G401 (cell line): ENCODE data around the gene SLC25A34. TPM values are rescaled to one million over a fixed set of nuclear protein-coding genes. Genes with fewer than 3 reads are reported as not detected.

Experiments used
- DNase-seq: peaks from one replicate; pipeline ENCODE4 v3.0.0-alpha.2; 2015; ENCODE audit warnings: low spot score
- in situ Hi-C: cut with HindIII; loops from 2 replicates; pipeline ENCODE4 v1.10.0; 2016; ENCODE audit warnings: low sequenced_read_pairs, mixed read lengths
- total RNA-seq: library from RNA; depleted of rRNA; stranded (reverse); fragments of >200 nt; shearing (Covaris generic); gene quantifications from 2 replicates; pipeline ENCODE4 v1.2.3, GENCODE V29; 2014

The SLC25A34 gene
- total RNA-seq, 1 experiment from 2014 or later, result 0.75 TPM

DNA sequence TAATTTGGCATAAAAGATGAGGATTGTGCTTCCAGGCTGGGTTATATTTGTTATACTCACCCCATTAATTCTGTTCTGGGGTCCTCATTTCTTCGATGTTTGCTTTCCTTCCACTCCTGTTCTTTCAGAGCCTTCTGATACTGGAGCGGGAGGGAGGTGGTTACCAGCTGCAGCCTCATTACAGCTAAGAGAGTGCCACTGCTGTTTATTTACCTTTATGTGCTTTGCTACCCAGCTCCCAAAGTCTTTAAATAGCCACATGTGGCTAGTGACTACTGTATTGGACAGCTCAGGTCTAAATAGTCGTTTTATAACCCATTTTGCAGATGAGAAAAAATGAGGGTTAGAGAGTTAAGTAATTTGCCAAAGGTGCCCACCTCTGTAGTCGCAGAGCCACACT, 26.8 kb upstream of the SLC25A34 start:
- in situ Hi-C loops, result no loop called here

DNA sequence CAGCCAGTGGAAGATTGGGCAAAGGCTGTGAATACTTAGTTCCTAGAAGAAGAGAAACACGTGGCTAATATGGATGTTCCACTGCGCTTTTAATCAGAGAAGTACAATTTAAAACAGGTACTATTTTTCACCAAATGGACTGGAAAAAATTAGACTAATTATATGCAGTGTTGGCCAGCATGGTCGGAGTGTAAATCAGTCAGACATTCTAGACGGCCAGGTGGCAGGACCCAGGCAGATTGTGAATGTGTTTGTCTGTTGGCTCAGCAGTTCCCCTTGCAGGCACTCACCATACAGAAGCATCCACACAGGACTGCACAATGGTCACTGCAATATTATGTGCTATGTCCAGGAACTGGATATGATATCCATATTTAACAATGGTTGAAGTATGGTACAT, 23.9 kb upstream of the SLC25A34 start:
- DNase-seq, result peak; percentile 76
- in situ Hi-C loops, result no loop called here

More for the DNA sequence above, 26.8 kb upstream of the SLC25A34 start:
- no peak for DNase-seq

DNA sequence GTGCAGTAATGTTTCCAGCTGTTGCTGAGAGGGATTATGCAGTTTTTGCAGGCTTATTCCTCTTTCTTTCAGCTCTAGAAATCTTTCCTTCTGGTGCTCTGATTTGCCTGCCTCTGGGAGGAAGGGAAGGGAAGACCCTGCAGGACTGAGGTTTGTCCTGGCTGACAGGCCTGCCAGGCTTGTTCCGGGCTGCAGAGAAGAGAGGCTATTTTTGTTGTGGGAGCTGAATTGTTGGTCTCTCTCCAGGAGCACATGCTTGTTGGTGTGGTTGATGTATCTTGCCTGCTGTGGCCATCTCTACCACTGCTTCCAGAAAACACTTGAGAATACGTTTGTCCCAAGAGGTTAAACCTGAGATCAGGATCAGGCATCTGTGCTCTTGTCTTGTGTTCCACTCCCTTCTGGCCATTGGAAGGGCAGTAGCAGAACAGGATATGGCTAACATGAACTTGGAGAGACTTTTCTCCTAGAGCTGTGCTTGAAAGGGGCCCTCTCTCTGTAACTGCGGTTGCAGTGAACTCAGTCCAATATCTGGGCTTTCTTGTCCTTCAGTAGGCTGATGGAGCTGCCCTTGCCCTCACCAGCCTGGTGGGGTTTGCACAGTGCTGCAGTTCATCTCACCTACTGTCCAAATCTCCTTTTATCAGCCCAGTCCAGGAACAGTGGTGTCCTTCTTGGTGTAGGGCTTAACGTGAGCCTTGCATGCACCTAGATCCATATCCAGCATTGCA, 21.5 kb upstream of the SLC25A34 start:
- in situ Hi-C loops, result no loop called here
- DNase-seq, result peak; percentile 83

DNA sequence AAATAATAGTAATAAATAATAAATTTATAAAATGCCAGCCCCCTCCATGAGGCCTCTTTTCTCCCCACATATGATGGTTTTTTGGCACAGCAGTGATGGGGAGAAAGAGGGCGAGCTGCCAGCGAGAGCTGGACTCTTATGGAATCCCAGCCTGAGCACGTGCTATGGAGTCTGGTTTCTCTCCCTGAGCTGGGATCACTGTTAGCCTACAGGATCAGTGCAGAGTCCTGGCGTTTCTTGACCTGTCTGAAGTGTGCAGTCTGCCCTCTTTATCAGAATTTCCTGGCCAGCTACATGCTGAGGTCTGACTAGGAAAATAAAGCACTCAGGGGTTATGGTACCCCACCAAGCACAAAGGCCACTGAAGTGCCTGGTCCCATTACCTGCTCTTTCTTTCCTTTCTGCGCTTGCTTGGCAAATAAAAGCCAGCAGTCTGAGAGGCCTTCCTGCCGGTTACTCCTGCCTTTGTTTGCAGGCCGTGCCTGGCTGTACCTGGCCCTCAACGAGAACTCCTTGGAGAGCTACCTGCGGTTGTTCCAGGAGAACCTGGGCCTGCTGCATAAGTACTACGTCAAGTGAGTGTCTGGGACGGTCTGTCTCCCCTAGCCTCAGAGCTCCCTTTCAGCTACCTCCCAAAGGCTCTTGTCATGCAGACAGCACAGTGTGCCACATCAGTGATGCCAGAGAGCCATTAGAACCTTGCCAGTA, 18.5 kb upstream of the SLC25A34 start:
- in situ Hi-C loops, result no loop called here
- no peak for DNase-seq

DNA sequence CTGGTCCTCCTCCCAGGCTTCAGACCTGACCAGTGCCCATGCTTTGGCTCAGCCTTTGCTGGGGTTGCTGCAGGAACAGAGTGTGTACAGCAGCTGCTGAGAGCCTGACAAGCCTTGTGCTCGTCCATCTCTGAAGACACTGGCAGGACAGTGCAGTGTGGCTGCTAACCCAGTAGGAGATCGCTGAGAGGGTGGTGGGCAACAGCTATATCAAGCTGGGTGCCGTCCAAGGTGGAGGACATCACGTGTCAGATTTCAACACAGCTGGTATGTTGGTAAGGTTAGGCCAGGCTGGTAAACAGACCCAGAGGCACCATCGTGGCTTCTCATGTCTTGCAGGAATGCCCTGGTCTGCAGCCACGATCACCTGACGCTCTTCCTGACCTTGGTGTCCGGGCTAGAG, 17.9 kb upstream of the SLC25A34 start:
- no peak for DNase-seq
- in situ Hi-C loops, result no loop called here

DNA sequence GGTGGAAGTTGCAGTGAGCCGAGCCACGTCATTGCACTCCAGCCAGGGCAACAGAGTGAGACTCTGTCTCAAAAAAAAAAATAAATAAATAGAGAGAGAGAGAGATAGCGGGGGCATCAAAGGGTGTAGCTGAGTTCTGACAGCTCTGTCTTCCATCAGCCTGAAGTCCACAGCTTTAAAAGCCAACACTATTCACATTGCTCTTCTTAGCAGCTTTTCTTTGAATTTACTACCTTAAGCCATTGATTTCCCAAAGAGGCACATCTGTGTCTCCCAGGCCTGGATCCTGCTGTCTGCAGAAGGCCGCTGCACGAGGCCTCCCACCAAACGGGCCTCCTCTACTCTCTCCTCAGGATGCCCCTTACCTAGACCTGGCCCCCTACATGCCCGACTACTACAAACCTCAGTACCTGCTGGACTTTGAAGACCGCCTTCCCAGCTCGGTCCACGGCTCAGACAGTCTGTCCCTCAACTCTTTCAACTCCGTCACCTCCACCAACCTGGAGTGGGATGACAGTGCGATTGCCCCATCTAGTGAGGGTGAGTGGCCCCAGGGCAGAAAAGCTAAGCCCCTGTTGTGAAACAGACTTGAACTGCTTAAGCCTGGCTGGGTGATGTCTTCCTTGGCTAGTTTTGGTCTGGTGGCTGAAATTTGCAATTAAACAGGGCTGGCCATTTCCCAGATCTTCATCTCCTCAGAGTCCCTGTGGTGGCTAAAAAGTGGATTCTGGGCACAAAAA, 16.5 kb upstream of the SLC25A34 start:
- DNase-seq, result no peak
- in situ Hi-C loops, result no loop called here

DNA sequence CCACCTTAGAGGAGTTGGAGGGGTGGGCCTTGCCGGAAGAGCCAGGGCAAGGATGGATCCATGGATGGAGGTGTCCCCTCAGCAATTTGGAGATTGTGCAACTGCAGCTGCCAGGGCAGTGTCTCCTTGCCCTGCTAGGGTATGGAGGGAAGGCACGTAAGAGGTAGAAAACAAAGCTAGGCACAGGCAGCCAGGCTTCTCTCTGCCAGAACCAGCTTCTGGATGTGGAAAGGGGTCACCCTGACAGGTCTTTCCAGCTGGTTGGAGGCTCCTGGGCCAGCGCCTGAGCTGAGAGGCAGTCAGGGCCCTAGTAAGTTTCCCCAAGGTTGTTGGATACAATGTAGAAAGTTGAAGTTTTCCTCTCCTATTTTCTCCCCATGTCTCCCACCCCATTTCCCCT, 15.2 kb upstream of the SLC25A34 start:
- DNase-seq, result no peak
- in situ Hi-C loops, result no loop called here

DNA sequence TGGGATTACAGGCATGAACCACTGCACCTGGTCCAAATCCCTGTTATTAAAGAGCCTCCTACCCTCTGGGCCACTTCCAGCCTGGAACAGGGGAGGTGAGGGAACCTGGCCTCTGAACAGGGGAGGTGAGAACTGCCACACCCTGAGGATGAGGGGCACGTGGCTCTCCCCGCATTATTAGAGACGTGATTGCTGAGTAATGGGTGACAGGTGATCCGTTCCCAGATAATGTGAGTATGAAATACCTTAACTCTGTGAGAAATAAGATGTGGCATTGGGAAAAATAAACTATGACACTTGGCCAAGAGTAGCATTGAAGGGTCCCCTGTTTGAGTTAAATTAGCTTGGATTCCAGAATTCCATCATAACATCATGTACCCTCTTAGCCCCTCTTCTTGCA, 13.6 kb upstream of the SLC25A34 start:
- no peak for DNase-seq
- in situ Hi-C loops, result no loop called here

DNA sequence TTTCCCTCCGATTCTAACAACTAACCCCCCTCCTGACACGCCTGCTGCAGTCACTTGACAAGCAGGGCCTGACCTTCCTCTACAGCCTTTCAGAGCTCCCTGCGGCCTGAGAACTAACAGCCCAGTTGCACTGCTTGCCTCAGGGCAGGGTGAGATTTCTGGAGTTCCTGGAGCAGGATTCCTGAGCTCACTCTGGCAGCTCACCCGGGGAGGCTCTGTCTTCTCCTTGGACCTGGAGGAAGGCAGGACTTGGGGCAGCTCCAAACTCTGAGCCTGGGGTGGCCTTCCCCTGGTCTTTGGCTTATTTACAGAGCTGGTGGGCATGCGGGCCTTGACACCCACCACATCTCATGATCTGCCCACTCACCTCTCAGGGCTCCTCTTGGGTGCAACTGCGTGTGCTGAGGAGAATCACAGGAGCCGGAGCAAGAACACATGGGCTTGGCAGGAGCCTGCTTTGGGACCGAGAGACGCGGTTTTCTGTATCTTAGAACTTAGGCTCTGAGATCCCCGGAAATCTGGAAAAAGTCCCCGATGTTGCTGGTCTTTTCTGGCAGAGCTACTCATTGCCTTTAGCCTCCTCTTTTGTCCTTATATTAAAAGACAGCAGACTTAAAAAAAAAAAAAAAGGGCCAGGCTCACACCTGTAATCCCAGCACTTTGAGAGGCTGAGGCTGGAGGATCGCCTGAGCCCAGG, 13.1 kb upstream of the SLC25A34 start:
- in situ Hi-C loops, result no loop called here
- no peak for DNase-seq

DNA sequence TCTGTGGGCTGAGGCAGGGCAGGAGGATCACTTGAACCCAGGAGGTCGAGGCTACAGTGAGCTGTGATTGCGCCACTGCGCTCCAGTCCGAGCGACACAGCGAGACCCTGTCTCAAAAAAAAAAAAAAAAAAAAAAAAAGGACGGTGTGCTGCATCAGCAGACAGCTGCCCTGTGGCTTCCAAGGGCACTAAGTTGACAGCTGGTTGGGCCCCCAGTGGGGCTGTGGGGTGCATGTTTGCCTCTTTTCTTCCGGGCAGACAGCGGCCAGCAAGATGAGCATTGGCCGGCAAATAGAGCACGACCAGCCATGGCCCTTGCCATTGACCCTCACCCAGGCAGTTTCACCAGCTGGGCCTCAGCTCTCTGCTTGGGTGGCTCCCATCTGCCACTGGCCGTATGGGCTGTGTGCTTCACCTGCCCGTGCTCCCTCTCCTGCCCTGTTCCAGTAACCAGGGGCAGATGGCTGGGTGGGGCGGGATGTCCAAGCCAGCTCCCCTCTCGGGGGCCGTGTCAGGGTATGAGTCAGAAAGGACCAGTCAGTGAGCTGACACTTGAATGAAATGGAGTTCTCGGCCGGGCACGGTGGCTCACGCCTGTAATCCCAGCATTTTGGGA, 12.3 kb upstream of the SLC25A34 start:
- in situ Hi-C loops, result no loop called here
- peak; percentile 62 for DNase-seq

DNA sequence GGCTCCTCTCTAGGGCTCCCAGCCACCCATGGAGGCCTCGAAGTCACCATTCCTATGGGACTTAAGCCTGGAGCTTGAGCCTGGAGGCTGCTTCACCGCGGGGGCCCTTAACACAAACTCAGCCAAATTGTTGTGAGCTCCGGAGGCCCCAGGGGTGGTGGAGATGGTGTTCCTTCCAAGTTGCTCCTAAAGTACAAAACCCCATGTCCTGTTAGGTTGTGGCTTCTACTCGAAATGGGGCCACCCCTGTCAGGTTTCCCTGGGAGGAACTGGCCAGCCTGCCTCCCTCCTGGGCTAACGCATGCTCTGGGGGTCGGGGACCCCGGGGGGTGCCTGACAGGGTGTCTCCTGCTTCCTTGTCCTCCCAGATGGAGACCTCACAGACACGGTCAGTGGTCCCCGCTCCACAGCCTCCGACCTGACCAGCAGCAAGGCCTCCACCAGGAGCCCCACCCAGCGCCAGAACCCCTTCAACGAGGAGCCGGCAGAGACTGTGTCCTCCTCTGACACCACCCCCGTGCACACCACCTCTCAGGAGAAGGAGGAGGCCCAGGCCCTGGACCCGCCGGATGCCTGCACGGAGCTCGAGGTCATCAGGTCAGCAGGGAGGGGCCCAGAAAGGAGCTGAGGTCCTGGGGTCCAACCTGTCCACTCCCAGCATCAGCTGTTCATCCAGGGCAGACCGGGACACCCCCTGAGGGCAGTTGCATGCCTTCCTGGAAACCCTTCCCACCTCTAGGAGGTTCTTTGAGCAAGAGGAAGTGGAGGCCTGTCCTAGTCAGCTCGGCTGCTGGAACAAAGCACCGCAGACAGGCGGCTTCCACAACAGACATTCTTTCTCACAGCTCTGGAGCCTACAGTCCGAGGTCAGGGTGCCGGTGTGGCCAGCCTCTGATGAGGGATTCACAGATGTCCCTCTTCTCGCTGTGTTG, 10.8 kb upstream of the SLC25A34 start:
- in situ Hi-C loops, result loop anchor here (25.0 kb wide), 1 partner anchor 138 kb away; the partner anchor contains the start of gene AGMAT
- no peak for DNase-seq

DNA sequence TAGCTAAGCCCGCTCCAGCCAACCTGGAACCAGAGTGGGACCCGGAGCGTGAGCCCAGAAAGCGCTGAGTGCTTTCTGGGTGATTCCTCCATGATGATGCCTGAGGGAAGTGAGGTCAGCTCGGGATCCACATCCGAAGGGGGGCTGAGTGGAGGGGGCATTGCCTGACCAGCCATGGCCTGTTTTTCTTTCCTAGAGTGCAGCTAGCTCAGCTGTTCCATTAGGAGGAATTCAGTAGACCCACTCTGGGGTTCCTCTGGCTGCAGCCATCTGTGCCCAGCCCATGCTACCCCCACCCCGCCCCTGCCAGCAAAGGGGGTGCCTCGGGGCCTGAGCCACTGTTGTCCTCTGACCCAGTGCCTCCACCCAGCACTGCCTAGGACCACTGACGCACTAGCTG, 9.6 kb upstream of the SLC25A34 start:
- DNase-seq, result no peak
- in situ Hi-C loops, result loop anchor here (25.0 kb wide), 1 partner anchor 139 kb away; the partner anchor contains the start of gene AGMAT

DNA sequence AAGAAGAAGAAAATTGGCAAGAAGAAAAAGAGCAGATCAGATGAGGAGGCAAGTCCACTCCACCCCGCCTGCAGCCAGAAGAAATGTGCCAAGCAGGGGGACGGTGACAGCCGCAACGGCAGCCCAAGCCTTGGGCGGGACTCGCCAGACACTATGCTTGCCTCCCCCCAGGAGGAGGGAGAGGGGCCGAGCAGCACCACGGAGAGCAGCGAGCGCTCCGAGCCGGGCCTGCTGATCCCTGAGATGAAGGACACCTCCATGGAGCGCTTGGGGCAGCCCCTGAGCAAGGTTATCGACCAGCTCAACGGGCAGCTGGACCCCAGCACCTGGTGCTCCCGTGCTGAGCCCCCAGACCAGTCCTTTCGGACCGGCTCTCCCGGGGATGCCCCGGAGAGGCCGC, 9.0 kb upstream of the SLC25A34 start:
- no peak for DNase-seq
- in situ Hi-C loops, result loop anchor here (25.0 kb wide), 1 partner anchor 140 kb away; the partner anchor contains the start of gene AGMAT

DNA sequence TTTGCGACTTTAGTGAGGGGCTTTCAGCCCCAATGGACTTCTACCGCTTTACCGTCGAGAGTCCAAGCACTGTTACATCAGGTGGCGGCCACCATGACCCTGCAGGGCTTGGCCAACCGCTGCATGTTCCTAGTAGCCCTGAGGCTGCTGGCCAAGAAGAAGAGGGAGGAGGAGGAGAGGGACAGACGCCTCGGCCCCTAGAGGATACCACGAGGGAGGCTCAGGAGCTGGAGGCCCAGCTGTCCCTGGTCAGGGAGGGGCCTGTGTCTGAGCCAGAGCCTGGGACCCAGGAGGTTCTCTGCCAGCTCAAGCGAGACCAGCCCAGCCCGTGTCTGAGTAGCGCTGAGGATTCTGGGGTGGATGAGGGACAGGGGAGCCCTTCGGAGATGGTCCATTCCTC, 8.6 kb upstream of the SLC25A34 start:
- no peak for DNase-seq
- in situ Hi-C loops, result loop anchor here (25.0 kb wide), 1 partner anchor 140 kb away; the partner anchor contains the start of gene AGMAT

DNA sequence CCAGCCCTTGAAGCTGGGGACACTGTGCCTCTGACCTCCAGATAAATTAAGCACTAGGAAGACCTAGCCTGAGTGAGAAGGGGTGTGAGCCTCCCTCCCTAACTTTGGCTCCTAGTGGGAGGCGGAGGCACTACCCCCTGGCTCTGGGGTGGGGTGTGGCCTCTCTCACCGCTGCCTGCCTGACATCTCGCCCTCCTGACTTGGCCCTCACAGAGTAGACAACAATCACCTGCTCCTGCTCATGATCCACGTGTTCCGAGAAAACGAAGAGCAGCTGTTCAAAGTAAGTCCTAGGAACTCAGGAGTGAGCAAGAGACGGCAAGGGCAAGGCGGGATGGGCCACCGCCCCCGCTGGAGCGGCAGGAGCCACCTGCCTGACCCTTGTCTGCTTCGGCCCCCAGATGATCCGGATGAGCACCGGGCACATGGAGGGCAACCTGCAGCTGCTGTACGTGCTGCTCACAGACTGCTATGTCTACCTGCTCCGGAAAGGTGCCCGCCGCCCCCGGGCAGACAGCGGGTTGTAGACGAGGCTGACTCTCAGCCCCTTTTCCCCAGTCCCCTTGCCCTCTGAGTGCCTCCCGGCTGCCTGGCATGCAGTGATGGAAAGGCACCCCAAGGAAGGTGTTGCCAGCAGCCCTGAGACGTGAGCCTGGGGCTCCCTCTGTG, 8.1 kb upstream of the SLC25A34 start:
- no peak for DNase-seq
- in situ Hi-C loops, result loop anchor here (25.0 kb wide), 1 partner anchor 141 kb away; the partner anchor contains the start of gene AGMAT

DNA sequence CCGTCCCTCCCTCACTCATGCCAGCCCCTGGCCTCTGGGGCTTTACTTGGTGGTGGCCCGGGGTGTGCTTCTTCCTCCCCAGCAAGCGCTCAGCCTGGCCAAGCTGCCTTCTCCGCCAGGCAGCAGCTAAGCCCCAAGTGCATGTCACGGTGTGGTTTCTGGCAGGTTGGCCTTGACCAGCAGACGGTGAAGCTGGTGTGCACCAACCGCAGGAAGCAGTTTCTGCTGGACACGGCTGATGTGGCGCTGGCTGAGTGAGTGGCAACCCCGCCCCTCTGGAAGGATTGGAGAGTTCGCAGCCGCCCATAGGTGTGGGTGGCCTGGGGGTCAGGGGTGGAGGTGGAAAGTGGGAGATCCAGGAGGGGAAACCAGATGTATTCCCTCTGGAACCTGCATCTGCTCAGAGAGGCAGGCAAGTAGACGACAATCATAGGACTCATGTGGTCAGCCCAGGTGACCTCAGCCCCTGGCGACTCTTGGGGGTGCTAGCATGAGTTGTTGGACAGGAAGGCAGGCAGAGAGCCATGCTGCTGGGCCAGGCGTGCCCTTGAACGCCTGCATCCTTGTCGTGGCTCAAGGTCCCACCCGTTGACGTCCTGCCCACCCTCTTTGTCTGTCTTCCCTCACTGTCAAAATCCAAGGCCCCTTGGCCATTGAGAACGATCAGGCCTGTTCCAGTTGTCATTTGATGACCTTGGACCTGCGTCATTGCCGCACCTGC, 7.0 kb upstream of the SLC25A34 start:
- in situ Hi-C loops, result loop anchor here (25.0 kb wide), 1 partner anchor 142 kb away; the partner anchor contains the start of gene AGMAT
- DNase-seq, result no peak

DNA sequence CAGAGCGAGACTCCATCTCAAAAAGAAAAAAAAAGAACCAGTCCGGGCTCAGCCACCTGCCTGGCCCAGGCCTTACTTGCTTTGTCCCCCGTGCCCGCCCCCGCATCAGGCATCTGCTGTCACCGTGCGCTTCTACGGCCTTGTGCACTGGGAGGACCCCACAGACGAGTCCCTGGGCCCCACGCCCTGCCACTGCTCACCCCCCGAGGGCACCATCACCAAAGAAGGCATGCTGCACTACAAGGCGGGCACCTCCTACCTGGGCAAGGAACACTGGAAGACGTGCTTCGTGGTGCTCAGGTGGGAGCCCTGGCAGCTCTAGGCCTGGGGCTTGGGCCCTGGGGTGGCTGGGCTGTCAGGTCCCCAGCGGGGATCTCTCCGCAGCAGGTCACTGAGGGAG, 5.6 kb upstream of the SLC25A34 start:
- in situ Hi-C loops, result loop anchor here (25.0 kb wide), 1 partner anchor 143 kb away; the partner anchor contains the start of gene AGMAT
- DNase-seq, result no peak
